ENCODE results near the gene SBF1. TPM values are rescaled to one million over a fixed set of nuclear protein-coding genes. Genes with fewer than 3 reads are reported as not detected.

SBF1 gene
- total RNA-seq, 1 donor from 2014 or later: 123 TPM

DNA sequence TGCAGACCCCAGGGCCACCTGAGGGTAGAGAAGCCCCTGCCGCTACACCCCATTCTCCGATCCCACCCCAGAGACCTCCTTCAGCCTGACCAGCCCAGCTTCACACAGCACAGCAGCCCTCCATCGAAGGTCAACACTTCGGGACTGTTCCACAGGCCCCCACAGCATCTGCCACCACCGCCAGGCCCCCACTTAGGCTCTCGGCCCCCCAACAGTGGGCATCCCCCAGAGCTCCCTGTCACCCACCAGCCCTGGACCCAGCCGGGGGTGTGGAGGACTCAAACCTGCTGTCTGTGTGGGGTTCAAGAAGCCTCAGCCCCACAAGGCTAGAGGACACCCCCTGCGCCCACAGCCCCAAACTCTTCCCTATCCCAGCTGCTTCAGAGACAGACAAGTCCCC lies 6.2 kb downstream of the SBF1 start:
- peaks cover 32% of the 10 kb centered on the region for H3K36me3 ChIP-seq (ENCODE audit: control insufficient read depth, insufficient read depth, low read length)
- no peaks in the 10 kb centered on the region for H3K27me3 ChIP-seq (ENCODE audit: control insufficient read depth, insufficient read depth, low read length)
- DNase-seq (ENCODE audit: low read depth) (no peak), FAIRE-seq (no peak)
- TF ChIP-seq, protein P1, sequence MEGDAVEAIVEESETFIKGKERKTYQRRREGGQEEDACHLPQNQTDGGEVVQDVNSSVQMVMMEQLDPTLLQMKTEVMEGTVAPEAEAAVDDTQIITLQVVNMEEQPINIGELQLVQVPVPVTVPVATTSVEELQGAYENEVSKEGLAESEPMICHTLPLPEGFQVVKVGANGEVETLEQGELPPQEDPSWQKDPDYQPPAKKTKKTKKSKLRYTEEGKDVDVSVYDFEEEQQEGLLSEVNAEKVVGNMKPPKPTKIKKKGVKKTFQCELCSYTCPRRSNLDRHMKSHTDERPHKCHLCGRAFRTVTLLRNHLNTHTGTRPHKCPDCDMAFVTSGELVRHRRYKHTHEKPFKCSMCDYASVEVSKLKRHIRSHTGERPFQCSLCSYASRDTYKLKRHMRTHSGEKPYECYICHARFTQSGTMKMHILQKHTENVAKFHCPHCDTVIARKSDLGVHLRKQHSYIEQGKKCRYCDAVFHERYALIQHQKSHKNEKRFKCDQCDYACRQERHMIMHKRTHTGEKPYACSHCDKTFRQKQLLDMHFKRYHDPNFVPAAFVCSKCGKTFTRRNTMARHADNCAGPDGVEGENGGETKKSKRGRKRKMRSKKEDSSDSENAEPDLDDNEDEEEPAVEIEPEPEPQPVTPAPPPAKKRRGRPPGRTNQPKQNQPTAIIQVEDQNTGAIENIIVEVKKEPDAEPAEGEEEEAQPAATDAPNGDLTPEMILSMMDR (IDR thresholded peaks at IDR 0.05; ENCODE audit: insufficient read depth, low read length, severe bottlenecking): no peak
- no peak overlapping the region for H3K4me3 ChIP-seq (ENCODE audit: low read depth, low read length)

DNA sequence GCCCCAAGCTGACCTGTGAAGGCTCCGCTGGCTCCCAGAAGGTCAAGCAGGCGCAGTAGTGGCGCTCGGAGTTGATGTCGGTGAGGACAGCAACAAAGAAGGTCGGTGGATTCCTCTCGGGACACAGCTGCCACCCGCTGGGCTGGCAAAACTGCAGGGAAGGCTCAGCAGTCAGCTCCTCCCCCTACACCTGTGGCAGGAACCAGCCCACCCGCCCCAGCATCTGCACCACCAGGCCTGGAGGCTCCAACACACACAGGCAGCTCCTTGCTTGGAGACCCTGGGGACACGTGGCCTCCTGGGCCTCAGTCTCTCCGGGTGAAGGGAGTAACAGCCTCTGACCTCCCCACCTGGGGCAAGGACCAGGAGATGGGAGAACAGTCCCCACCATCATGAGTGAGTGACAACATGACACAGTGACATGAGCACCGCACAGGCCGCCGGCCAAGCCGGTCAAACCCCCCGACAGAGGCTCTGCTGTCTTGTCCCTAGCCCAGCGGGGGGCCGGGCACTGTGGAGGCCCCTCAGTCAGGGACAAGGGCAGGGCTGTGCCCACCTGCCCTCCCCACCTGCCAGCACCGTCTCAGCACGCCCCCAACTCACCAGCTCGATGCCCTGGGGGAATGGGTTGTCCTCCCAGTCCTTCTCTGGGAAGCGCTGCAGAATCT lies 6.9 kb downstream of the SBF1 start:
- Histone ChIP-seq H3K4me3 (ENCODE audit: low read depth, low read length) (no peak overlapping the region), H3K36me3 (ENCODE audit: control insufficient read depth, insufficient read depth, low read length) (peaks cover 32% of the 10 kb centered on the region), H3K27me3 (ENCODE audit: control insufficient read depth, insufficient read depth, low read length) (no peaks in the 10 kb centered on the region)
- TF ChIP-seq, protein P1 (IDR thresholded peaks at IDR 0.05; ENCODE audit: insufficient read depth, low read length, severe bottlenecking): no peak
- FAIRE-seq (no peak), DNase-seq (ENCODE audit: low read depth) (no peak)

DNA sequence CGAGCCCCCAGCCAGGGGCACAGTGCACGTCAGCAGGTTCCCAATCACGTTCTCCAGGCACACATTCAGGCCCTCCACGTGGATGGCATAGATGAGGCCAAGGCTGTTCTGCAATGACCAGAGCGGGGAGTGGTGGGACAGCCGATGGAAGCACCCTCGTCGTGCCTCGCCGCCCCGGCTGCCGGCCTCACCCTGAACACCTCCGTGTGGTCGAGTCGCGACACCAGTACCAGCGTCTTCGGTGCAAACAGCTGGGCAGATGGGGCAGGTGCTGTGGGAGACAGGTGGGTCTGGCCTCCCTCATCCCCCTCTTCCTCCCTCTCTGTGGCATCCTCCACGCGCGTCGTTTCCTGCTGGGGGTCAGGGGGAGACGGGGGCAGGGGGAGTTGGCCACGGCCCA lies 7.5 kb downstream of the SBF1 start:
- no peaks in the 10 kb centered on the region for H3K27me3 ChIP-seq (ENCODE audit: control insufficient read depth, insufficient read depth, low read length)
- peaks cover 32% of the 10 kb centered on the region for H3K36me3 ChIP-seq (ENCODE audit: control insufficient read depth, insufficient read depth, low read length)
- TF ChIP-seq, protein P1 (IDR thresholded peaks at IDR 0.05; ENCODE audit: insufficient read depth, low read length, severe bottlenecking): no peak
- H3K4me3 ChIP-seq (ENCODE audit: low read depth, low read length): no peak overlapping the region
- FAIRE-seq (no peak), DNase-seq (ENCODE audit: low read depth) (no peak)

DNA sequence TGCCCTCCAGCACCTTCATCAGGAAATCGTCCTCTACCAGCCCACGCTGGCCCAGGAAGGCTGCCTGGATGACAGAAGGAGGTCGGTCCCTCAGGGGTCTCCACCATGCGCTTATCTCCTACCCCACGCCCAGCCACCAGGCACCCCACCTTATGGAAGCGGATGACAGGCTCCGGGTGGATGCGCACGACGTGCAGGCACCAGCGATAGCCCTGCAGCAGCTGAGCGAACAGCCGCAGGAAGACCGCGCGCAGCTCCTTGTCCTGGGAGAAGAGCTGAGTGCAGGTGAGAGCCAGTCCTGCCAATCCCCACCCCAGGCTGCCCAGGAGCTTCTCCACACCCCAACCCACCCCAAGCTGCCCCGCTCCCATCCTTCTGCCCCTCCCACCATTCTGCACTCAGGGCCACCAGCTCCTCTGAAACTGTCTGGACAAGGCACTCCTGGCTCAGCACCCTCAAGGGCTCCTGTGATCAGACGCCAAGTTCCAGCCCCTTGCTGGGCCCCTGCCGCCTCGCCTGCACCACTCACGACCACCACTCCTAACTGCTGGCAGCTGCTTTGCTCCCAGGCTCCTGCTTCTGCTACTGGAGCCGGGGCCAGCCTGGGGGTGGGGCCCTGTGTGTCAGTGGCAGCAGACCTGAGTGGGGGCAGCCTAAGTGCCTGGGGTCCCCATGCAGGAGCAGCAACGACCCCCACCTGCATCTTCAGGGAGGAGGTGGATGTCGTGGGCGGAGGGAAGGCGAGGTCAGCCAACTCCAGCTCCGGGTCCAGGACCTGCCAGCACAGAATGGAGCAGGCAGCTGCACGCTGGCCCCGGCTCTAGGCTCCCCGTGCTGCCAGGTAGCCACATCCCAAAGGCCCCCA lies 9.5 kb downstream of the SBF1 start:
- FAIRE-seq (no peak), DNase-seq (ENCODE audit: low read depth) (no peak)
- TF ChIP-seq, protein P1 (IDR thresholded peaks at IDR 0.05; ENCODE audit: insufficient read depth, low read length, severe bottlenecking): no peak
- no peak overlapping the region for H3K4me3 ChIP-seq (ENCODE audit: low read depth, low read length)
- H3K27me3 ChIP-seq (ENCODE audit: control insufficient read depth, insufficient read depth, low read length): no peaks in the 10 kb centered on the region
- H3K36me3 ChIP-seq (ENCODE audit: control insufficient read depth, insufficient read depth, low read length): peaks cover 39% of the 10 kb centered on the region

DNA sequence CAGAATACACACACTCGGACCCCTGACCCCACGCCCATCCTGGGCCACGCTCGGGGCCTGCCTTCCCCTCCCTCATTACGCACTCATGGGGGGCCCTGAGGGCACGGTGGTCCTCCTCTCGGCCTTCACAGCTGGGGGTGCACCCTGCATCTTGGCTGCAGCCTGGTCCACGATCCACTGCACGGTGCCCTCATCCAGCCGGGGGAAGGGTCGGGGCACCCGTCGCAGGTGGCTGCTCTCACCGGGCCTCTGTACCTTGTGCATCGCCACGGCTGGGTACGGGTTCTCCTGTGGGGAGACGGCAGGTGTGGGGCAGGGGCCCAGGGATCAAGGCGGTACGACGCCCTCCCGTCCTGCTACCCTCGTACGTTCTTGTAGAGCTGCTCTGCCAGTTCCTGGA lies 10.4 kb downstream of the SBF1 start:
- FAIRE-seq: no peak
- DNase-seq (ENCODE audit: low read depth): no peak
- Histone ChIP-seq H3K27me3 (ENCODE audit: control insufficient read depth, insufficient read depth, low read length) (no peaks in the 10 kb centered on the region), H3K4me3 (ENCODE audit: low read depth, low read length) (no peak overlapping the region), H3K36me3 (ENCODE audit: control insufficient read depth, insufficient read depth, low read length) (peaks cover 45% of the 10 kb centered on the region)
- TF ChIP-seq, protein P1 (IDR thresholded peaks at IDR 0.05; ENCODE audit: insufficient read depth, low read length, severe bottlenecking): no peak
